Medulla oblongata (tissue), 1 donor: ENCODE data around the gene SLC44A5.
"Not testable (repeated sequence)": the region's sequence is repeated elsewhere in the genome, so short reads cannot be mapped to it uniquely, and the experiment has no call there.

ENCODE experiments used
- DNase-seq: peaks from one replicate; pipeline ENCODE4 v3.0.0-alpha.2; 2015; ENCODE audit errors: extremely low spot score

Gene SLC44A5

DNA sequence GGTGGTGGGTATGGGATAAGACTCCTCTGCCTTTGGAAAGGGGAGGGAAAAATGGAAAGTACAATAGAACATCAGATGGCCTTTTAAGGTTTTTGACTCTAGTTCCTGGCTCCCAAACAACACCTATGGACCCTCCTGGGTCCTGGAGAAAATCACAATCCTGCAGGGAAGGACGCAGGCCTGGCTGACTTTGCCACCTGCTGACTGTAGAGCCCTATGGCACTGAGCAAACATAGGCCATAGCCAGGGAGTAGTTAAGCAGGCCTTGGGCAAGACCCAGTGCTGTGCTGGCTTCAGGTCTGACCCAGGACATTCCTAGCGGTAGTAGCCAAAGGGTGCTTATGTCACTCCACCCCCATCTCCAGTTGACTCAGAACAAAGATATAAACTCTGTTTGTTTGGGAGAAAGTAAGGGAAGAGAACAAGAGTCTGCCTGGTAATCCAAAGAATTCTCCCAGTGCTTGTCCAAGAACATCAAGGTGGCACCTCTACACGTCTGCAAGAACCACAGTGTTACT, 149.0 kb downstream of the SLC44A5 start:
- no peak for DNase-seq

DNA sequence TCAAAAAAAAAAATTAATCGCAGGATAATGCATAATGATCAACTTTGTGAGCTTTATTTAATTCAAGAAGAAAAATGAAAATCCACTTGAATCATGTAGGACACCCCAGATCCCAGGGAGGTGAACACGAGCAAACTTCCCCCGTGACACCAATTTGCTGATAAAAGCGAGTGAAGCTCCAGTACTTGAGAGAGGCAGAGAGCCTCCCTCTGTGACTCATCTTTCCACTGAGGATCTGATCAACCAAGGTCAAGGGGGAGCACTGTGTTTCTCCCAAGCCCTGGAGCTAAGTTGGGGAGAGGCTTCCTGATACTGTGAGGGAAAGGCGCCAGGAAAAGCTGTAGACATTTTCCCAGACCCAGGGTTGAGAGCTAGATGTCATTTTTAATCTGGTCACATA, 160.9 kb downstream of the SLC44A5 start:
- DNase-seq: no peak

DNA sequence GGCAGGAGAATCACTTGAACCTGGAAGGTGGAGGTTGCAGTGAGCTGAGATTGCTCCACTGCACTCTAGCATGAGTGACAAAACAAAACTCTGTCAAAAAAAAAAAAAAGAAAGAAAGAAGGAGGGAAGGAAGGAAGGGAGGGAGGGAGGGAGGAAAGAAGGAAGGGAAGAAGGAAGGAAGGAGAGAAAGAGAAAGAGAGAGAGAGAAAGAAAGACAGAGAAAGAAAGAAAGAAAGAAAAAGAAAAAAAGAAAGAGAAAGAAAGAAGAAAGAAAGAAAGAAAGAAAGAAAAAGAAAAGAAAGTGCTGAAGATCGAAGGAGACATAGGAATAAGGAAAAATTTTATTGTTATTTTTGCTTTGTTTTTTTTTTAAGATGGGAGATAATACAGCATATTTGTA, 166.7 kb downstream of the SLC44A5 start:
- no peak for DNase-seq

DNA sequence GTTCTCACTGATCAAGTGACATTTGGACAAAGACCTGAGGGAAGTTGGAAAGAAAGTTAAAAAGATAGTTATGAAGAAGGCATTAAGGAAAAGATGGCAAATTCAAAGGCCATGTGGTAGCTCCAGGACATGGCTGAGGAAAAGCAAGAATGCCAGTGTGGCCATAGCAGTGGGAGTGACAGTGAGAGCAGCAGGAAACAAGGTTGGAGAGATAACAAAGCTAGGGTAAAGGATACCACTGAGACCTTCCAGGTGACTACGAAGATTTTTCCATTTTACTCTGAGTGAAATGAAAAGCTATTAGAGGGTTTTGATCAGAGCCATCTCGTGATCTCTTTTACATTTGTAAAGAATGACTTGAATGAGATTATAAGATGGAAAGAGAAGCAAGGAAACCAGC, 170.6 kb downstream of the SLC44A5 start:
- no peak for DNase-seq

DNA sequence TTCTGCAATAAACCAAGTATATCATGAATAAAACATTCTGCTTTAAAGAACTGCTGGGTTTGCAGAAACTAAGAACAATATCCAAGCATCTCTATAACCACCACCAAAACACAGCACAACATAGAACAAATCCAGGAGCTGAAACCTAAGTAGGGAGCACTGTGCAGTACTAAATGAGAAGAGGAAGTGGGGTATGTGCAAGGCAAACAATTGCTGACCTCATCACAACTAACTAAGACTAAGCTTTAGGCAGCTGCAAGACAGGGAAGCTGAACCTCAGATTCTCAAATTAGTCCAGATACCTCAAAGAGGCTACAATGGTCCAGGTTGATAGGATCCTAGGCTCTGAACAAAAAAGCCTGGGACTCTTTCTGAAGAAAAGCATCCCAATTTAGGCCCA, 172.6 kb downstream of the SLC44A5 start:
- no peak for DNase-seq

DNA sequence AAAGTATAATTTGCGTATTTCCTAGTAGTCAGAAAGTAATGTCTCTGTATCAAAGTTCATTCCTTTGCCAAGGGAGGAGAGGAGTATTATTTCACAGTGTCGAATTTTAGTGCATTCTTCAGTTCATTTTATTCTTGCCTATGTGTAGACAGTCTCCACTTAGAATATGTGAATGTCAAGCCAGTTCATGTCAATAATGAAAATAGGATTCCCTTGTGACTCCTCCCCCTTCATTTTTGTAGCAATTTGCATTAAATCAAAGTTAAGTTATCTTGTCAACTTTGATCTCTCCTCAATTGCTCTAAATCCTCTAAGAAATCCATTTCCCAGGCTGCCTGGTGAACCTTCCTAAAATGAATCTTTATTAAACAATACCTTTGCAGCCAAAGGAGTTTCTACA, 179.1 kb downstream of the SLC44A5 start:
- DNase-seq: no peak

DNA sequence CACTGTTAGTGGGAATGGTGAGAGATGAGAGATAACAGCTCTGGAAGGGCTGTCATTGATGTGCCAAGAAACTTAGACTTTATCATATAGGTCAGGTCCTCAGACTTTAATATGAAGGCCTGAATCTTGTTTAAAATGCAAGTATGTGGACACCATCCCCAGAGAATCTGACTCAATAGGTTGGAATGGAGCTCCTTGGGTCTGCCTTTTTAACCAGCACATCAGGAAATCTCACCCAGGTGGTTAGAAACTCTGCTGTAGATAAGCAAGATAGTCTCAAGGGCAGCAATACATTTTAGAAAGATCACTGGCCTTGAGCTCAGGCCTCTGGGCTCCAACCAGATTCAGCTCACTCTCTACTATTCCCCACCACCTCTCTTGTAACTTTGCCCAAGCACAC, 180.4 kb downstream of the SLC44A5 start:
- no peak for DNase-seq

DNA sequence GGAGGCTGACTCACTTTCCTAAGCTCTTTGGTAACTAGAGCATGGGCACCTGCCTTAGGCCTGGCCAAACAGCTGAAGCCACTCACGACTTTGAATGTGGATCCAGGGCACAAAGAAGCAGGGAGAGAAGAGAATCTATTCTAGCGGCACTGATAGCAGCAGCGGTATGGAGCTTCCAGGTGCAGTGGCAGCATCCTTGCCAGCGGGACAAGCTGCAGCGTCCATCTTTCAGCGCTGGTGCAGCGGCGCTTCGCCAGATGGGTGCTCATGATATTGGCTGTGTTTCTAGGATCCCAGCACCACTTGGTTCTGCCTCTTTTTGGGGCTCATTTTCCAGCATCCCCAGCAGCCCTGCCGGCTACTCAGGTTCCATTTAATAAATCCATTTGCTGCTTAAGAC, 184.2 kb downstream of the SLC44A5 start:
- DNase-seq: no peak

DNA sequence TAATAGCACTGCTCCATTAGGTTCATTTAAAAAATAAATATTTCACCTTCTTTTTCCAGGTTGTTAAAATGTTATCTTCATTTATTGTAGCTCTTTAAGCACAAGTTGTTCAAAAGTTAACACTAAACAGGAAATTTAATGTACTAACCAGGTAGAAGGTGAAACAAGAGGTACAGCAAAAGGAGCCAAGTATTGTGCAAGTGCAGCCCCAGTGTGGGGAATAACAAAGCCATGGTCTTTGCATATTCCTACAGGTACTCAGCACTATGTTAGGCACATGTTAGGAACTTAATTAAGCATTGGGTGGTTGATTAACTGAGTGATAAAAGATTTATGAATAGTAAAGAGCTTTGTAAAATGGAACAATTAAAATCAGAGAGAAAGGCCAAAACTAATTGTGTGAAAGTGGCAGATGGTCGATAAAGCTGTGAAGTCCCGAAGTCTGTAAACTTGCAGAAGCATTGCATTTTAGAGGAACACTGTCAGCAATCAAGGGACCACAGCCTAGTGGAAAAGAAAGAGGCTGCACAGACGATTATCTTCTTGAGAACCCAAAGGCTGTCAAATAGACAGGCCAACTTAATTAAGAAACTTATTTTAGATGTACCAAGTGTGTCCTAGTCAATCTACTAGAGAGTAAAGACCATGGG, 185.8 kb downstream of the SLC44A5 start:
- no peak for DNase-seq

DNA sequence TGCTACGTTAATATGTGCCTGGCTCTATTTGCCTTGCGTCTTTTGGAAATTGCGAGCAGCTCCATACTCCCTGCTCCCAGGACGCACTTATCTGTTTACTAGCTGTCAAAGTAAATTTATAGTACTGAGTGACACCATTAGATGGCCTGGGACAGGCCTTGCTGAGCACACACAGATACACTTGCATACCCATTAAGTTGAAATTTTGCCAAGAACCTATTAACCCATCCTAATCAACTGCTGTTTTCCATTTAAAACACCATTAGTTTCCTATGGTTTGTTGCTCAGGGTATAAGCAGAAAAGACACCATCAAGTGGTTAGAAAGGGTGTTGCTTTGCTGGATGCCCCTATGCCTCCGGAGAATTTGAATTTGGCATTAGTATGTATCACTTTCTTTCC, 187.3 kb downstream of the SLC44A5 start:
- DNase-seq: no peak

DNA sequence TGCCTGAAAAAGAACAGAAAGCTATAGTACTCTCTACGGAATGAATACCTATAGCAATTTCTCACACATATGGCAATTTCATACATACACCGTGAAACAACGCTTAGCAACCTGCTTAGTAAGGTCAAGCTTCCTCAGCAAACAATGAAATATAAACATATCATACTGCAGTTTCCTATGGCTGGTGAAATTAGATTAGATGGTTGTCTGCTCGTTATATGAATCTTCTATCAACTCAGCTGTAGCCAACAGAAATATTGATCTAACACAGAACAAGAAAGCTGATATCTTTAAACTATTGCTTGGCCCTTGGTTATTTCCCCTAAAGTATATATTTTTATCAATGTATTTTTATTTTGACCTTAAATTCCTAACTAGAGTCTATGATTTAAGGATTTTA, 187.8 kb downstream of the SLC44A5 start:
- DNase-seq: no peak

DNA sequence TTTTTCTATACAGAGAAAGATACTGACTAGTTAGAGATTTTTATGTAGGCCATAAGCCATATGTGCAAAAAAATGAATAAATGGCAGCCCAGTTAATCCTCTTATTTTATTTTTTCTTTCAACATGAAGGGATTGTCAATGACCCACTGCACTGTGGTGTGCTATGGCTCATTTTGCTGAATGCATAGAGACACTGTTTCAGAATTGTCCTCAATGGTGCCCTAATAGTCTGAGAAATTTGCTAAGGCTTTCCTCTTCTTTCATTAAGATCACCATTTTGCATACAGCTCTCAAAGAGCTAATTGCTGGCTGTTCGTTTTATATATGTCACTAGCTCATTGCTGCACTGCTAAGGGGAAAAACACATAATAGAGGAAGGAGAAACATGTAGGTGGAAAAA, 189.5 kb downstream of the SLC44A5 start:
- no peak for DNase-seq

DNA sequence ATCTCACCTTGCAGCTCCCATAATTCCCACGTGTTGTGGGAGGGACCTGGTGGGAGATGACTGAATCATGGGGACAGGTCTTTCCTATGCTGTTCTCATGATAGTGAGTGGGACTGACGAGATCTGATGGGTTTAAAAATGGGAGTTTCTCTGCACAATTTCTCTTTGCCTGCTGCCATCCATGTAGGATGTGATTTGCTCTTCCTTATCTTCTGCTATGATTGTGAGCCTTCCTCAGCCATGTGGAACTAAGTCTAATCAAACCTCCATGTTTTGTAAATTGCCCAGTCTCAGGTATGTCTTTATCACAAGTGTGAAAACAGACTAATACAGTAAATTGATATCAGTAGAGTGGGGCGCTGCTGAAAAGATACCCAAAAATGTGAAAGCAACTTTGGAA, 195.7 kb downstream of the SLC44A5 start:
- DNase-seq: no peak

DNA sequence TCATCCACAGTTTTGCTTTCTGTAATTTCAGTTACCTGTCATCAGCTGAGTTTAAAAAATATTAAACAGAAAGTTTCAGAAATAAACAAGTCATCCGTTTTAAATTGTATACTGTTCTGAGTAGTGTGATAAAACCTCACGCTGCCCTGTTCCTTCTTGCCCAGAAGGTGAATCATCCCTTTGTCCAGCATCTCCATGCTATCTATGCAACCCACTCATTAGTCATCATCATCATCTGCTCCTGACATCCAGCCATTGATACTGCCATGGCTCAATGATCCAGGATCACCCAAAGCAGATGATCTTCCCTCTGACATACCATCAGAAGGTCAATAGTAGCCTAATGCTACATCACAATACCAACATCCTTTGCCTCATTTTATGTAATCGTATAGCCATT, 198.3 kb downstream of the SLC44A5 start:
- DNase-seq: no peak

DNA sequence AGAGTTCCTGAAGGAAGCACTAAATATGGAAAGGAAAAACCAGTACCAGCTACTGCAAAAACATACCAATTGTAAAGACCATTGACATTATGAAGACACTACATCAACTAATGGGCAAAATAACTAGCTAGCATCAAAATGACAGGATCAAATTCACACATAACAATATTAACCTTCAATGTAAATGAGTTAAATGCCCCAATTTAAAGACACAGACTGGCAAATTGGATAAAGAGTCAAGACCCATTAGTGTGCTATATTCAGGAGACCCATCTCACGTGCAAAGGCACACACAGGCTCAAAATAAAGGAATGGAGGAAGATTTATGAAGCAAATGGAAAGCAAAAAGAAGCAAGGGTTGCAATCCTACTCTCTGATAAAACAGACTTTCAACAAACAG, 206.2 kb downstream of the SLC44A5 start:
- not testable (repeated sequence) for DNase-seq

DNA sequence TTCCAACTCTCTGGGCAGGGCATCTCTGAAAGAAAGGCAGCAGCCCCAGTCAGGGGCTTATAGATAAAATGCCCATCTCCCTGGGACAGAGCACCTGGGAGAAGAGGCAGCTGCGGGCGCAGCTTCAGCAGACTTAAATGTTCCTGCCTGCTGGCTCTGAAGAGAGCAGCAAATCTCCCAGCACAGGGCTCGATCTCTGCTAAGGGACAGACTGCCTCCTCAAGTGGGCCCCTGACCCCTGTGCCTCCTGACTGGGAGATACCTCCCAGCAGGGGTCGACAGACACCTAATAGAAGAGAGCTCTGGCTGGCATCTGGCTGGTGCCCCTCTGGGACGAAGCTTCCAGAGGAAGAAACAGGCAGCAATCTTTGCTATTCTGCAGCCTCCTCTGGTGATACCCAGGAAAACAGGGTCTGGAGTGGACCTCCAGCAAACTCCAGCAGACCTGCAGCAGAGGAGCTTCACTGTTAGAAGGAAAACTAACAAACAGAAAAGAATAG, 207.7 kb downstream of the SLC44A5 start:
- not testable (repeated sequence) for DNase-seq

DNA sequence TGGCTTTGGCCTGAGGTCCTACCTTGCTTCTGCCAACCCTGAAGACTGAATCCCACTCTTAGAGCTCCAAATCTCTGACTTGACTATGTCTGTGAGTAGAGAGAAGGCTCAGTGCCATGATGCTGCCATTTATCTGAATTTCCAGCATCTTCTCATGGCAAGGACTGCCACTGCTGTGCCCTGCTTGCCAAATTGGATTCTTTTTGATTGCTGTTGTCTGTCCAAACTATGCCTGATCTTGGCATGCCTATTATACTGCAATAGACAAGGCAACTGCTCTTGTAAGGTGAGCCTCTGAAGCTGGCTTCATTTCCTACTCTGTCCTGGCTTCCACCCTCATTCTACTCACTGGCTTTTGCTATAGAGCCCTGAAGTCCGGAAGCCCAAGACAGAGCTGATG, 210.2 kb downstream of the SLC44A5 start:
- no peak for DNase-seq

DNA sequence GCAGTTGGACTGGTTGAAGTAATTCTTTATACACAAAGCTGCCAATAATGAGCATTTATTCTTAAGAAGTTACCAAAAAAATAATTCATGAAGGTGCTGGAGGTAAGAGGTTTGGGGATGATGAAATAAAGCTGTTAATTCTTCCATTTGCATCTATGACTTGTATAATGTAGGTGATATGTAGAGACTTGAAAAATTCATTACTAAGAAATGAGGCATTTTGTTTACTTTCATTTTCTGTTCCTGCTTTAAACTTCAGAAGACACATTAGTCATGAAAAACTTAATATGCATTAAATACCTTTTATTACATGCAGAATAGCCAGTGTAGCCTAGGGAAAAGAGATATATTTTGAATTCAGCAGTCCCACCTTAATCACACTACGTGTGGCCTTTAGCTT, 214.2 kb downstream of the SLC44A5 start:
- DNase-seq: no peak

DNA sequence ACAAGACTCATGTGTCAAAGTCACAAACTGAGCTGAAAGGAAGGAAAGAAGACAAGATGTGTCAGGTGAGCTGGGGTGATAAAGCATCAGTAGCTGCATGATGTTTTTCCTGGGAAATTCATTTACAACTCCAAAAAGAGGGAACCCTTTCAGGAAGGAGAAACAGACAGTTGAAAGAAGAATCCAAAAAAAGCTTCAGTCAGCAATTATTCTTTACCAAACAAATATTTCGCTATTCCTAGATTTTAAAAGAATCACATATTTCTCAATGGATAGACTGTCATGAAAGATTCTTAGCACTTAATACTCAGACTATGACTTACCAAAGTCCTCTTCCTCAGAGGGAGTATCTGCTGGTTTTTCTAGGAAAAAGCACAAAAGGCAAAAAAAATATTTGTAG, 214.7 kb downstream of the SLC44A5 start:
- DNase-seq: no peak

DNA sequence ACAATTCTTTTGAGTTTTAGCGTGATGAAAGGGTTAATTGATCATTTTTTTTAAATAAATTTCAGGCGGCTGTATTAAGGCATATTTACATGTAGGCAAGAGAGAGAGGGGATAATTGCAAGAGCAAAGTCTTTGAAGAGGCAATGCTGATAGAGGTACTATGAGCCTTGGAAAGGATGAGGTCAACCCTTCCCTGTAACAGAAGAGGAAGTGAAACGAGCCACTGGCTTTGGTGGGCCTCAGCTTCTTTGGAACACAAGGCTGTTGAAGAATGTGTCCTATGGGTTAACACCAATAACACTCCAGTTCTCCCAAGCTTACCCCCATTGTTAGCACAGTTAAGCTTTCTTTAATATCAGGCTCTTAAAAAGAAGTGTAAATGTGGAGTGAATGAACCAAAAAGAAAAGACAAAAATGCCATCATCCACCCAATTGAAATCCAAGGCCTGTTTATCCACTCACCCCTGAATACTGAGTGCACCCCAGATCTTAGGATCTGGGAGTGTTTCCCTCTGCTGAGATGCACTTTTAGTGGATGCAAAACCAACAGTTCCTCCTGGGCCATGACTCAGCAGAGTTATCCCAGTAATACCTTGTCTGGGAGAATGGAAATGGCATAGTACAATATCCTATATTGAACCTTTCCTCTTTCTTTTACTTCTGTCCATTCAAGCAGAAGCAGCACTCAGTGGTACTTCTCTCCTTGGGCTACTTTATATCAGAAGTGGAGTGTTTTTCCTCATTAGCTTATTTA, 216.4 kb downstream of the SLC44A5 start:
- no peak for DNase-seq

DNA sequence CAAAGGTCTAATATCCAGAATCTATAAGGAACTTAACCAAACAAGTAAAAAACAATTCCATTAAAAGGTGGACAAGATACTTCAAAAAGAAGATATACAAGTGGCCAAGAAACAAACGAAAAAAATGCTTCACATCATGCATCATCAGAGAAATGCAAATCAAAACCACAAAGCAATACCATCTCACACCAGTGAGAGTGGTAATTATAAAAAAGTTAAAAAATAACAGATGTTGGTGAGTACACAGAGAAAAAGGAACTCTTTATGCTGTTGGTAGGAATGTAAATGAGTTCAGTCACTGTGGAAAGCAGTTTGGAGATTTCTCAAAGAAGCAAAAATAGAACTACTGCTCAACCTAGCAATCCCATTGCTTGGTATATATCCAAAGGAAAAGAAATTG, 218.6 kb downstream of the SLC44A5 start:
- DNase-seq: no peak

DNA sequence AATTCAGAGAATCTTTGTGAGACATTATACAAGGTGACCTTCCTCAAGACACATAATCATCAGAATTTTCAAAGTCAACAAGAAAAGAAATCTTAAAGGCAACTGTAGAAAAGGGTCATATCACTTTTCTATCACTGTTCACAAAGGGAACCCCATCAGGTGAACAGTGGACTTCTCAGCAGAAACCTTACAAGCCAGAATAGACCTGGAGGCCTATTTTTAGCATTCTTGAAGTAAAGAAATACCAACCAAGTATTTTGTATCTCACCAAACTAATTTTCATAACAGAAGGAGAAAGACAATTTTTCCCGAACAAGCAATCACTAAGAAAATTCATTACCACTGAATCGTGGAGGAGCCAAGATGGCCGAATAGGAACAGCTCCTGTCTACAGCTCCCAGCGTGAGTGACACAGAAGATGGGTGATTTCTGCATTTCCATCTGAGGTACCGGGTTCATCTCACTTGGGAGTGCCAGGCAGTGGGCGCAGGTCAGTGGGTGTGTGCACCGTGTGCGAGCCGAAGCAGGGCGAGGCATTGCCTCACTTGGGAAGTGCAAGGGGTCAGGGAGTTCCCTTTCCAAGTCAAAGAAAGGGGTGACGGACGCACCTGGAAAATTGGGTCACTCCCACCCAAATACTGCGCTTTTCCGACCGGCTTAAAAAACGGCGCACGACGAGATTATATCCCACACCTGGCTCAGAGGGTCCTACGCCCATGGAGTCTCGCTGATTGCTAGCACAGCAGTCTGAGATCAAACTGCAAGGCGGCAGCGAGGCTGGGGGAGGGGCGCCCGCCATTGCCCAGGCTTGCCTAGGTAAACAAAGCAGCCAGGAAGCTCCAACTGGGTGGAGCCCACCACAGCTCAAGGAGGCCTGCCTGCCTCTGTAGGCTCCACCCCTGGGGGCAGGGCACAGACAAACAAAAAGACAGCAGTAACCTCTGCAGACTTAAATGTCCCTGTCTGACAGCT, 235.2 kb downstream of the SLC44A5 start:
- DNase-seq: not testable (repeated sequence)
